HepG2 (cell line): ENCODE measurements around the gene MARS1. TPM values are rescaled to one million over a fixed set of nuclear protein-coding genes. Genes with fewer than 3 reads are reported as not detected.

Source experiments
- ATAC-seq: fragments of 200-7000 bp; cut with Tn5 transposase; 3 replicates; pipeline ENCODE4 v1.9.1; 2020; ENCODE audit warnings: mild to moderate bottlenecking, moderate library complexity
- BruUV-seq: library from RNA; stranded (reverse); fragments of 400-500 nt; replicated peaks from 2 replicates; lab custom pipeline; 2021; lab: Mats Ljungman, UMichigan
- CTCF ChIA-PET: fragments of 300-600 bp; formaldehyde crosslinking; extraction: SDS; loops from one replicate; lab custom pipeline; 2021; ENCODE audit warnings: low total read pairs, inconsistent platforms, low intra/inter-chr PET ratio; lab: Yijun Ruan, JAX
- POLR2A ChIA-PET: fragments of 350-600 bp; sonication (Branson Sonifier 250); formaldehyde crosslinking; loops from one replicate; lab custom pipeline; 2020; ENCODE audit warnings: antibody characterized with exemption, inconsistent platforms; lab: Yijun Ruan, JAX
- DNase-seq: peaks from one replicate; pipeline ENCODE4 v3.0.0-alpha.2; 2015; ENCODE audit warnings: low spot score
- FAIRE-seq: peaks from 3 replicates; lab custom pipeline; 2011; peaks lifted over from hg19 to GRCh38; lab: Jason Lieb, UNC
- H2AFZ ChIP-seq: one replicate; pipeline ENCODE4 v1.6.1; 2011; ENCODE audit warnings: low read length, inconsistent platforms
- H3K27ac ChIP-seq: fragments of 300-600 bp; 3 replicates; pipeline ENCODE4 v1.8.0; 2011; ENCODE audit warnings: mixed run types, mild to moderate bottlenecking, mixed read lengths, low read length, inconsistent platforms; ENCODE audit not compliant: insufficient read depth; ENCODE audit errors: extremely low read length
- H3K27me3 ChIP-seq, 2 experiments: fragments of 200-600 bp in 1 of 2; 2 replicates in 1 of 2; 3 replicates in 1 of 2; pipeline versions ENCODE4 v1.6.0 to v1.8.0; 2011; ENCODE audit warnings: low read length in 2 of 2, mild to moderate bottlenecking in 2 of 2, moderate library complexity in 2 of 2, inconsistent platforms in 1 of 2; ENCODE audit not compliant: insufficient read depth in 2 of 2, control insufficient read depth in 1 of 2
- H3K36me3 ChIP-seq, 2 experiments: fragments of 200-600 bp in 1 of 2; replicated peaks in 1 of 2; 2 replicates in 1 of 2; 3 replicates in 1 of 2; pipeline versions ENCODE4 v1.5.1 to v1.8.0; 2011; ENCODE audit warnings: low read length in 2 of 2, inconsistent platforms in 1 of 2; ENCODE audit not compliant: insufficient read depth in 2 of 2, control insufficient read depth in 1 of 2
- H3K4me1 ChIP-seq: 2 replicates; pipeline ENCODE4 v1.5.1; 2012; ENCODE audit warnings: low read length, inconsistent platforms; ENCODE audit not compliant: insufficient read depth
- H3K4me2 ChIP-seq: 2 replicates; pipeline ENCODE4 v1.6.0; 2011; ENCODE audit warnings: low read depth, low read length, inconsistent platforms
- H3K4me3 ChIP-seq, 3 experiments: fragments of 200-600 bp in 1 of 3; sonication (generic), shearing (Covaris generic) in 1 of 3; replicated peaks in 1 of 3; 2 replicates each; pipeline ENCODE4 v1.5.1; 2011 to 2016; ENCODE audit warnings: low read length in 3 of 3, inconsistent platforms in 2 of 3, low read depth in 2 of 3, mild to moderate bottlenecking in 2 of 3, control low read depth in 1 of 3, mixed read lengths in 1 of 3; ENCODE audit not compliant: insufficient read depth in 1 of 3
- H3K79me2 ChIP-seq: one replicate; pipeline ENCODE4 v1.6.1; 2011; ENCODE audit warnings: low read length, inconsistent platforms; ENCODE audit not compliant: insufficient read depth
- H3K9ac ChIP-seq: 2 replicates; pipeline ENCODE4 v1.6.0; 2011; ENCODE audit warnings: mild to moderate bottlenecking, low read depth, low read length, inconsistent platforms; ENCODE audit not compliant: insufficient read depth
- H3K9me3 ChIP-seq: 2 replicates; pipeline ENCODE4 v1.5.1; 2012; ENCODE audit warnings: mild to moderate bottlenecking, low read length
- H4K20me1 ChIP-seq: 2 replicates; pipeline ENCODE4 v1.6.0; 2011; ENCODE audit warnings: inconsistent platforms, mild to moderate bottlenecking, low read length, moderate library complexity; ENCODE audit not compliant: insufficient read depth
- EZH2 ChIP-seq: conservative IDR thresholded peaks from 2 replicates; pipeline ENCODE4 v1.6.1; 2012; ENCODE audit warnings: mild to moderate bottlenecking, low read depth, low read length, moderate library complexity
- HOXA5 ChIP-seq: sonication (generic); formaldehyde crosslinking; IDR thresholded peaks from 2 replicates; pipeline ENCODE4 v1.4.0; 2020; ENCODE audit warnings: missing genetic modification reagents
- PRDM15 ChIP-seq: sonication (generic); formaldehyde crosslinking; IDR thresholded peaks from 2 replicates; pipeline ENCODE4 v1.4.0; 2020; ENCODE audit warnings: missing genetic modification reagents
- RARG ChIP-seq: sonication (generic); formaldehyde crosslinking; IDR thresholded peaks from 2 replicates; pipeline ENCODE4 v1.4.0; 2020; ENCODE audit warnings: low read depth, mild to moderate bottlenecking, missing genetic modification reagents
- SNAI1 ChIP-seq: sonication (generic); formaldehyde crosslinking; IDR thresholded peaks from 2 replicates; pipeline ENCODE4 v1.5.0; 2020; ENCODE audit warnings: mild to moderate bottlenecking, missing genetic modification reagents, borderline replicate concordance
- SNAPC2 ChIP-seq: sonication (generic); formaldehyde crosslinking; IDR thresholded peaks from 2 replicates; pipeline ENCODE4 v1.8.1; 2022; ENCODE audit warnings: mild to moderate bottlenecking, missing genetic modification reagents
- THRA ChIP-seq: sonication (generic); formaldehyde crosslinking; IDR thresholded peaks from 2 replicates; pipeline ENCODE4 v1.4.0; 2020; ENCODE audit warnings: missing genetic modification reagents, borderline replicate concordance
- ZNF572 ChIP-seq: sonication (generic); formaldehyde crosslinking; IDR thresholded peaks from 2 replicates; pipeline ENCODE4 v1.5.1; 2020; ENCODE audit warnings: mild to moderate bottlenecking, missing genetic modification reagents
- WGBS: methylation state at CpG from one replicate; pipeline ENCODE4 v1.1.6; 2017; ENCODE audit warnings: low lambda C conversion rate; 5-methylcytosine and 5-hydroxymethylcytosine counted together
- in situ Hi-C: cut with HindIII; loops from 2 replicates; pipeline ENCODE4 v1.10.0; 2017; ENCODE audit warnings: low pct_unique_long_range_greater_than_20kb; ENCODE audit not compliant: extremely low pct_ligation_motif_present
- intact Hi-C: fragments of 100-400 bp; cut with micrococcal nuclease; formaldehyde crosslinking; loops from one replicate; pipeline ENCODE4 v1.10.0; 2022; ENCODE audit not compliant: unreplicated experiment
- polyA plus RNA-seq, 8 experiments: library from polyadenylated mRNA; depleted of rRNA in 3 of 8; stranded (reverse) in 7 of 8; unstranded in 1 of 8; fragments of >200 nt; fragmentation: Illumina TruSeq in 4 of 8; extraction: Trizol in 4 of 8; gene quantifications; 2 replicates each; pipeline versions ENCODE4 v1.2.1 to v1.2.3, GENCODE V29; 2011 to 2016; ENCODE audit warnings: low read depth in 4 of 8, missing spikeins in 1 of 8, mixed read lengths in 1 of 8; ENCODE audit not compliant: insufficient read depth in 1 of 8
- total RNA-seq, 5 experiments: library from RNA; depleted of rRNA; stranded (reverse); fragments of >200 nt; fragmentation: Illumina TruSeq; extraction: Trizol; gene quantifications; 2 replicates each; pipeline ENCODE4 v1.2.3, GENCODE V29; 2016; ENCODE audit warnings: low read depth in 1 of 5
- TF ChIP-seq, protein P1 (sequence below): IDR thresholded peaks from 2 replicates; pipeline ENCODE4 v1.4.0; 2020; ENCODE audit warnings: mild to moderate bottlenecking, missing genetic modification reagents
- TF ChIP-seq, protein P2 (sequence below): sonication (generic); formaldehyde crosslinking; conservative IDR thresholded peaks from 2 replicates; pipeline ENCODE4 v1.4.0; 2020; ENCODE audit warnings: missing genetic modification reagents

Gene MARS1
- total and polyA plus RNA-seq, 2 of the 13 experiments (the other 11 are each of a cell fraction or from before 2014, with no cell fraction given) = 115 to 181 TPM

DNA sequence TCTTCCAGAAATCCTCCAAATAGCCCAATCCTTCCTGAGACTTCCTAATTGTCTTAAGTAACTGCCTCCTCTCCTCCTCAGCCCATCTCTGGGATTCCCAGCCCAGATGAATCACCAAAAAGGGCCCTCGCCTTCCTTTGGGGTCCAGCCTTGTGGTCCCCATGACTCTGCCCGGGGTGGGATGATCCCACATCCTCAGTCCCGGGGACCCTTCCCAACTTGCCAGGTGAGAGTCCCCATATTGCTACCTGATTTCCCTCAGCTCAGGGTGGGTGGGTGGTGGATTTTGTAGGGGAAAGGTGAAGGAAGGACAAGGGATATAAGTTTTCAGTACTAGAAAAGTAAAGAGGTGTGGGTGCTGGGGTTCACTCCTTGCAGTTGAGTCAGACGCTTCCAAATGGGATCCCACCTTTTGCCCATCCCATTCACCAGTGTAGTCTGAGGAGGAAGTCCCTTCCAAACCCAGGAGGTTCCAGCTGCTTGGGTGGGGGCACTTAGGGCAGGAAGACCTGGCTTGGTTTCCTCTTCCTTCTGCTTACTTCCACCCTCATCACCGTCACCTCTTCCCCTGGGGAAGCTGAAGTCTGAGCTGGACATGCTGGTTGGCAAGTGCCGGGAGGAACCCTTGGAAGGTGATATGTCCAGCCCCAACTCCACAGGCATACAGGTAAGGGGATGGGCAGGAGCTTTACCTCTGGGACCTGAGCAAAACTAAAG, 22.7 kb upstream of the MARS1 start:
- H3K4me3 ChIP-seq = no peak overlapping the region
- ChIA-PET POLR2A (no interaction called here), CTCF (no interaction called here)
- intact Hi-C loops (no loop called here), in situ Hi-C loops (no loop called here)
- H2AFZ ChIP-seq = no peak overlapping the region
- no peak overlapping the region for H3K27ac ChIP-seq
- FAIRE-seq (no peak), DNase-seq (no peak), ATAC-seq (no peak)
- no peak for TF ChIP-seq HOXA5 (CRISPR knock-in tag)
- no peak for TF ChIP-seq RARG (CRISPR knock-in tag)
- TF ChIP-seq, protein P1, sequence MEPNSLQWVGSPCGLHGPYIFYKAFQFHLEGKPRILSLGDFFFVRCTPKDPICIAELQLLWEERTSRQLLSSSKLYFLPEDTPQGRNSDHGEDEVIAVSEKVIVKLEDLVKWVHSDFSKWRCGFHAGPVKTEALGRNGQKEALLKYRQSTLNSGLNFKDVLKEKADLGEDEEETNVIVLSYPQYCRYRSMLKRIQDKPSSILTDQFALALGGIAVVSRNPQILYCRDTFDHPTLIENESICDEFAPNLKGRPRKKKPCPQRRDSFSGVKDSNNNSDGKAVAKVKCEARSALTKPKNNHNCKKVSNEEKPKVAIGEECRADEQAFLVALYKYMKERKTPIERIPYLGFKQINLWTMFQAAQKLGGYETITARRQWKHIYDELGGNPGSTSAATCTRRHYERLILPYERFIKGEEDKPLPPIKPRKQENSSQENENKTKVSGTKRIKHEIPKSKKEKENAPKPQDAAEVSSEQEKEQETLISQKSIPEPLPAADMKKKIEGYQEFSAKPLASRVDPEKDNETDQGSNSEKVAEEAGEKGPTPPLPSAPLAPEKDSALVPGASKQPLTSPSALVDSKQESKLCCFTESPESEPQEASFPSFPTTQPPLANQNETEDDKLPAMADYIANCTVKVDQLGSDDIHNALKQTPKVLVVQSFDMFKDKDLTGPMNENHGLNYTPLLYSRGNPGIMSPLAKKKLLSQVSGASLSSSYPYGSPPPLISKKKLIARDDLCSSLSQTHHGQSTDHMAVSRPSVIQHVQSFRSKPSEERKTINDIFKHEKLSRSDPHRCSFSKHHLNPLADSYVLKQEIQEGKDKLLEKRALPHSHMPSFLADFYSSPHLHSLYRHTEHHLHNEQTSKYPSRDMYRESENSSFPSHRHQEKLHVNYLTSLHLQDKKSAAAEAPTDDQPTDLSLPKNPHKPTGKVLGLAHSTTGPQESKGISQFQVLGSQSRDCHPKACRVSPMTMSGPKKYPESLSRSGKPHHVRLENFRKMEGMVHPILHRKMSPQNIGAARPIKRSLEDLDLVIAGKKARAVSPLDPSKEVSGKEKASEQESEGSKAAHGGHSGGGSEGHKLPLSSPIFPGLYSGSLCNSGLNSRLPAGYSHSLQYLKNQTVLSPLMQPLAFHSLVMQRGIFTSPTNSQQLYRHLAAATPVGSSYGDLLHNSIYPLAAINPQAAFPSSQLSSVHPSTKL = no peak
- no peak for TF ChIP-seq EZH2
- no peak for TF ChIP-seq SNAPC2 (CRISPR knock-in tag)
- no peak for TF ChIP-seq THRA (CRISPR knock-in tag)
- TF ChIP-seq SNAI1 (CRISPR knock-in tag) = no peak
- no peak for TF ChIP-seq PRDM15
- TF ChIP-seq ZNF572 (CRISPR knock-in tag) = no peak
- TF ChIP-seq, protein P2, sequence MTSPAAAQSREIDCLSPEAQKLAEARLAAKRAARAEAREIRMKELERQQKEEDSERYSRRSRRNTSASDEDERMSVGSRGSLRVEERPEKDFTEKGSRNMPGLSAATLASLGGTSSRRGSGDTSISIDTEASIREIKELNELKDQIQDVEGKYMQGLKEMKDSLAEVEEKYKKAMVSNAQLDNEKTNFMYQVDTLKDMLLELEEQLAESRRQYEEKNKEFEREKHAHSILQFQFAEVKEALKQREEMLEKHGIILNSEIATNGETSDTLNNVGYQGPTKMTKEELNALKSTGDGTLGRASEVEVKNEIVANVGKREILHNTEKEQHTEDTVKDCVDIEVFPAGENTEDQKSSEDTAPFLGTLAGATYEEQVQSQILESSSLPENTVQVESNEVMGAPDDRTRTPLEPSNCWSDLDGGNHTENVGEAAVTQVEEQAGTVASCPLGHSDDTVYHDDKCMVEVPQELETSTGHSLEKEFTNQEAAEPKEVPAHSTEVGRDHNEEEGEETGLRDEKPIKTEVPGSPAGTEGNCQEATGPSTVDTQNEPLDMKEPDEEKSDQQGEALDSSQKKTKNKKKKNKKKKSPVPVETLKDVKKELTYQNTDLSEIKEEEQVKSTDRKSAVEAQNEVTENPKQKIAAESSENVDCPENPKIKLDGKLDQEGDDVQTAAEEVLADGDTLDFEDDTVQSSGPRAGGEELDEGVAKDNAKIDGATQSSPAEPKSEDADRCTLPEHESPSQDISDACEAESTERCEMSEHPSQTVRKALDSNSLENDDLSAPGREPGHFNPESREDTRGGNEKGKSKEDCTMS (CRISPR knock-in tag) = no peak
- H3K4me2 ChIP-seq = no peak overlapping the region
- no peaks in the 10 kb centered on the region for H3K9me3 ChIP-seq
- H3K9ac ChIP-seq = no peak overlapping the region
- peaks cover 0 to 45% of the 10 kb centered on the region in 2 experiments; a peak in 3 of 5 replicates for H3K27me3 ChIP-seq
- peaks cover 45% of the 10 kb centered on the region for H3K4me1 ChIP-seq
- BruUV-seq = no TSS peak
- H3K79me2 ChIP-seq = no peaks in the 10 kb centered on the region
- H3K36me3 ChIP-seq = no peaks in the 10 kb centered on the region
- WGBS = 39% methylated on average over 6 of the region's 6 CpGs
- H4K20me1 ChIP-seq = no peaks in the 10 kb centered on the region
